Kidney epithelial cell (primary cell): ENCODE results near the gene PIK3AP1. TPM values are rescaled to one million over a fixed set of nuclear protein-coding genes. Genes with fewer than 3 reads are reported as not detected.

ENCODE experiments used
- DNase-seq: peaks from one replicate; pipeline ENCODE4 v3.0.0-alpha.2; 2010; ENCODE audit warnings: low read depth
- H3K27me3 ChIP-seq: 2 replicates; pipeline ENCODE4 v1.6.0; 2011; ENCODE audit warnings: low read length; ENCODE audit not compliant: control insufficient read depth, insufficient read depth
- H3K36me3 ChIP-seq: 2 replicates; pipeline ENCODE4 v1.5.1; 2011; ENCODE audit warnings: low read length; ENCODE audit not compliant: control insufficient read depth, insufficient read depth
- H3K4me3 ChIP-seq: 2 replicates; pipeline ENCODE4 v1.5.1; 2011; ENCODE audit warnings: low read depth, mild to moderate bottlenecking, control low read depth, low read length
- CTCF ChIP-seq: IDR thresholded peaks from 2 replicates; pipeline ENCODE4 v1.5.1; 2011; ENCODE audit warnings: mild to moderate bottlenecking, moderate library complexity, low read length, control low read depth, inconsistent platforms; ENCODE audit not compliant: insufficient read depth, poor library complexity, severe bottlenecking
- total RNA-seq: library from RNA; depleted of rRNA; stranded (reverse); fragments of >200 nt; gene quantifications from 2 replicates; pipeline ENCODE4 v1.2.3, GENCODE V29; 2015

Gene PIK3AP1
- total RNA-seq, 1 donor from 2014 or later, result 8.9 TPM

- H3K27me3 ChIP-seq, result no peaks in the 10 kb centered on the region
These were observed 55.8 kb downstream of the PIK3AP1 start for GRCh38 chr10:96664563-96664962.

GRCh38 chr10:96663797-96664196, 56.5 kb downstream of the PIK3AP1 start:
- no peak for DNase-seq
- Histone ChIP-seq H3K4me3 (no peak overlapping the region), H3K27me3 (no peaks in the 10 kb centered on the region), H3K36me3 (no peaks in the 10 kb centered on the region)
- TF ChIP-seq CTCF, result no peak

More at GRCh38 chr10:96664563-96664962, 55.8 kb downstream of the PIK3AP1 start:
- Histone ChIP-seq H3K4me3 (no peak overlapping the region), H3K36me3 (no peaks in the 10 kb centered on the region)
- no peak for DNase-seq
- no peak for TF ChIP-seq CTCF

GRCh38 chr10:96661632-96662031, 58.7 kb downstream of the PIK3AP1 start:
- TF ChIP-seq CTCF, result no peak
- DNase-seq, result no peak
- Histone ChIP-seq H3K4me3 (no peak overlapping the region), H3K27me3 (no peaks in the 10 kb centered on the region), H3K36me3 (no peaks in the 10 kb centered on the region)

GRCh38 chr10:96660297-96660696, 60.0 kb downstream of the PIK3AP1 start:
- Histone ChIP-seq H3K36me3 (no peaks in the 10 kb centered on the region), H3K4me3 (no peak overlapping the region), H3K27me3 (no peaks in the 10 kb centered on the region)
- no peak for TF ChIP-seq CTCF
- no peak for DNase-seq

GRCh38 chr10:96658844-96659243, 61.5 kb downstream of the PIK3AP1 start:
- no peak for TF ChIP-seq CTCF

GRCh38 chr10:96657385-96657784, 62.9 kb downstream of the PIK3AP1 start:
- DNase-seq, result no peak
- Histone ChIP-seq H3K27me3 (no peaks in the 10 kb centered on the region), H3K4me3 (no peak overlapping the region), H3K36me3 (no peaks in the 10 kb centered on the region)
- no peak for TF ChIP-seq CTCF

More at GRCh38 chr10:96658844-96659243, 61.5 kb downstream of the PIK3AP1 start:
- Histone ChIP-seq H3K4me3 (no peak overlapping the region), H3K36me3 (no peaks in the 10 kb centered on the region), H3K27me3 (no peaks in the 10 kb centered on the region)
- no peak for DNase-seq
